Nephron progenitor cell (in vitro differentiated cells): ENCODE results near the gene NEK6.

Experiments
- DNase-seq: peaks from one replicate; pipeline ENCODE4 v3.0.0; 2021
- H3K27ac Mint-ChIP-seq: 2 replicates; pipeline ENCODE4 v1.8.0; 2021; ENCODE audit warnings: mild to moderate bottlenecking, moderate library complexity, mixed read lengths
- H3K27me3 Mint-ChIP-seq: 2 replicates; pipeline ENCODE4 v1.8.0; 2021; ENCODE audit warnings: mild to moderate bottlenecking, low read depth, mixed read lengths; ENCODE audit not compliant: poor library complexity
- H3K36me3 Mint-ChIP-seq: 2 replicates; pipeline ENCODE4 v1.8.0; 2021; ENCODE audit warnings: low read depth, mixed read lengths
- H3K4me1 Mint-ChIP-seq: 2 replicates; pipeline ENCODE4 v1.8.0; 2021; ENCODE audit warnings: mixed read lengths
- H3K4me3 Mint-ChIP-seq: 2 replicates; pipeline ENCODE4 v1.8.0; 2021; ENCODE audit warnings: mild to moderate bottlenecking, moderate library complexity, mixed read lengths
- H3K9me3 Mint-ChIP-seq: 2 replicates; pipeline ENCODE4 v1.8.0; 2021; ENCODE audit warnings: mild to moderate bottlenecking, moderate library complexity, mixed read lengths
- CTCF ChIP-seq: fragments of 200-600 bp; sonication (generic); IDR thresholded peaks from 2 replicates; pipeline ENCODE4 v1.5.0; 2021; ENCODE audit warnings: antibody characterized with exemption

Gene NEK6

GRCh38 chr9:124296094-124296493 lies 38.3 kb downstream of the NEK6 start:
- H3K4me1 Mint-ChIP-seq: peaks cover 40% of the 10 kb centered on the region
- H3K27me3 Mint-ChIP-seq: peaks cover 3% of the 10 kb centered on the region
- H3K36me3 Mint-ChIP-seq: no peaks in the 10 kb centered on the region
- H3K9me3 Mint-ChIP-seq: no peaks in the 10 kb centered on the region
- H3K27ac Mint-ChIP-seq: no peak overlapping the region
- DNase-seq: no peak
- TF ChIP-seq CTCF: no peak
- no peak overlapping the region for H3K4me3 Mint-ChIP-seq

GRCh38 chr9:124296796-124297550 lies 39.2 kb downstream of the NEK6 start:
- Mint-ChIP-seq H3K9me3 (no peaks in the 10 kb centered on the region), H3K36me3 (no peaks in the 10 kb centered on the region), H3K4me1 (peaks cover 34% of the 10 kb centered on the region), H3K27me3 (peaks cover 3% of the 10 kb centered on the region), H3K4me3 (no peak overlapping the region), H3K27ac (no peak overlapping the region)
- DNase-seq: no peak
- TF ChIP-seq CTCF: no peak

GRCh38 chr9:124297551-124297901 lies 39.8 kb downstream of the NEK6 start:
- Mint-ChIP-seq H3K4me3 (no peak overlapping the region), H3K36me3 (no peaks in the 10 kb centered on the region), H3K9me3 (no peaks in the 10 kb centered on the region), H3K27me3 (peaks cover 3% of the 10 kb centered on the region), H3K27ac (no peak overlapping the region), H3K4me1 (peaks cover 33% of the 10 kb centered on the region)
- DNase-seq: no peak
- no peak for TF ChIP-seq CTCF

GRCh38 chr9:124297915-124298645 lies 40.3 kb downstream of the NEK6 start:
- H3K36me3 Mint-ChIP-seq: no peaks in the 10 kb centered on the region
- H3K27ac Mint-ChIP-seq: no peak overlapping the region
- no peak overlapping the region for H3K4me3 Mint-ChIP-seq
- no peak for TF ChIP-seq CTCF
- H3K4me1 Mint-ChIP-seq: peaks cover 29% of the 10 kb centered on the region
- no peaks in the 10 kb centered on the region for H3K9me3 Mint-ChIP-seq
- DNase-seq: no peak
- peaks cover 3% of the 10 kb centered on the region for H3K27me3 Mint-ChIP-seq

- Mint-ChIP-seq H3K9me3 (no peaks in the 10 kb centered on the region), H3K27me3 (peaks cover 3% of the 10 kb centered on the region), H3K27ac (no peak overlapping the region), H3K36me3 (peaks cover 6% of the 10 kb centered on the region), H3K4me3 (no peak overlapping the region), H3K4me1 (peaks cover 29% of the 10 kb centered on the region)
- no peak for TF ChIP-seq CTCF
- no peak for DNase-seq
These were observed 41.0 kb downstream of the NEK6 start for GRCh38 chr9:124298646-124299235.
